MM.1S (cell line): ENCODE results near the gene EGR4.

ENCODE experiments used
- CTCF ChIP-seq: fragments of 300-600 bp; sonication (generic); IDR thresholded peaks from 2 replicates; pipeline ENCODE4 v1.5.1; 2016; ENCODE audit warnings: antibody characterized with exemption, low read length, mixed read lengths
- EZH2 ChIP-seq: fragments of 300-600 bp; sonication (generic); optimal IDR thresholded peaks from 2 replicates; pipeline ENCODE3; 2017; ENCODE audit warnings: low read depth, mild to moderate bottlenecking, antibody characterized with exemption, low read length, mixed read lengths

- no peak for TF ChIP-seq CTCF
- no peak for TF ChIP-seq EZH2
These were observed 23.5 kb downstream of the EGR4 start for GRCh38 chr2:73269686-73270465.
